Karpas-422 (cell line): ENCODE results near the gene NOTCH1. TPM values are rescaled to one million over a fixed set of nuclear protein-coding genes. Genes with fewer than 3 reads are reported as not detected.

ENCODE experiments used
- DNase-seq: peaks from one replicate; pipeline ENCODE4 v3.0.0-alpha.2; 2015
- H2AFZ ChIP-seq: fragments of 200-600 bp; sonication (generic); 2 replicates; pipeline ENCODE4 v1.6.1; 2014; ENCODE audit warnings: antibody characterized with exemption, low read length, mixed read lengths
- H3K27ac ChIP-seq: fragments of 200-600 bp; sonication (generic); 2 replicates; pipeline ENCODE4 v1.5.1; 2014; ENCODE audit warnings: mild to moderate bottlenecking, low read length, moderate library complexity
- H3K27me3 ChIP-seq: fragments of 200-600 bp; sonication (generic); 2 replicates; pipeline ENCODE4 v1.6.1; 2014; ENCODE audit warnings: low read length, mixed read lengths
- H3K36me3 ChIP-seq: fragments of 200-600 bp; sonication (generic); 2 replicates; pipeline ENCODE4 v1.6.1; 2014; ENCODE audit warnings: low read length, mixed read lengths; ENCODE audit not compliant: insufficient read depth
- H3K4me1 ChIP-seq: fragments of 200-600 bp; sonication (generic); 2 replicates; pipeline ENCODE4 v1.6.1; 2014; ENCODE audit warnings: mild to moderate bottlenecking, low read length, mixed read lengths
- H3K4me2 ChIP-seq: fragments of 200-600 bp; sonication (generic); 2 replicates; pipeline ENCODE4 v1.6.1; 2014; ENCODE audit warnings: low read length, low read depth, mild to moderate bottlenecking; ENCODE audit not compliant: poor library complexity, severe bottlenecking
- H3K4me3 ChIP-seq: fragments of 200-600 bp; sonication (generic); 2 replicates; pipeline ENCODE4 v1.5.1; 2014; ENCODE audit warnings: mild to moderate bottlenecking, antibody characterized with exemption, low read length, mixed read lengths
- H3K79me2 ChIP-seq: fragments of 200-600 bp; sonication (generic); 2 replicates; pipeline ENCODE4 v1.6.1; 2014; ENCODE audit warnings: mild to moderate bottlenecking, low read length, mixed read lengths
- H3K9ac ChIP-seq: fragments of 200-600 bp; sonication (generic); 2 replicates; pipeline ENCODE4 v1.6.0; 2014; ENCODE audit warnings: low read length
- H3K9me2 ChIP-seq: fragments of 200-600 bp; sonication (generic), shearing (Covaris generic); replicated peaks from 2 replicates; pipeline ENCODE4 v1.6.0; 2014; ENCODE audit warnings: mild to moderate bottlenecking, low read length, moderate library complexity; ENCODE audit not compliant: insufficient read depth
- H3K9me3 ChIP-seq: fragments of 300-700, 200-600 bp; sonication (generic); 2 replicates; pipeline ENCODE4 v1.6.1; 2014; ENCODE audit warnings: low read length, mixed read lengths
- H4K20me1 ChIP-seq: fragments of 200-600 bp; sonication (generic); 2 replicates; pipeline ENCODE4 v1.6.1; 2014; ENCODE audit warnings: mild to moderate bottlenecking, antibody characterized with exemption, low read length, low read depth; ENCODE audit not compliant: insufficient read depth
- total RNA-seq: library from RNA; depleted of rRNA; stranded (reverse); fragments of >200 nt; shearing (Covaris generic); gene quantifications from 2 replicates; pipeline ENCODE4 v1.2.3, GENCODE V29; 2014; ENCODE audit warnings: low replicate concordance

The NOTCH1 gene
- total RNA-seq, 1 experiment from 2014 or later = 15.0 TPM

DNA sequence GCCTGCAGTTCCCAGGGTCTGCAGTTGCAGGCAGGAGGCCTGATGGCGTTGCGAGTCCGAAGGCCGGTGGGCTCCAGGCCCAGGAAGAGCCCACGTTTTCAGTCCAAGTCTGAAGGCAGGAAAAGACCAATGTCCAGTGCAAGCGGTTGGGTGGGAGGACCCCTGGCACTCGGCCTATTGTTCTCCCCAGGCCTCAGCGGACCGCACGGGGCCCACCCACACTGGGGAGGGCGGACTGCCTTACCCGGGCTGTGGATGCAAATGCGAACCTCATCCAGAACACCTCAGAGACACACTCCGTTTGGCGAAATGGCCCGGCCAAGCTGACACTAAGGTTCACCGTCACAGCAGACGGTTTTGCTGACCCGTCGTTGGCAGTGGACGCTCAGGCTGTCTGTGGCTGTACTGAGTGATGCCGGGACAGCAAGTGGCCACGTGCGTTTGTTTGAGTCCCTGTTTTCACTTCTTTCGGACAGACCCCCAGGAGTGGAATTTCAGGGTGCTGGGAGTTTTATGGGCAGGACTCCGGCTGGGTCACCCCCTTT is 52.8 kb downstream of the NOTCH1 start:
- Histone ChIP-seq H4K20me1 (no peaks in the 10 kb centered on the region), H3K36me3 (no peaks in the 10 kb centered on the region), H3K4me2 (no peak overlapping the region), H3K4me1 (no peaks in the 10 kb centered on the region), H3K4me3 (no peak overlapping the region), H3K27ac (no peak overlapping the region), H3K79me2 (no peaks in the 10 kb centered on the region), H2AFZ (no peak overlapping the region), H3K9ac (no peak overlapping the region), H3K9me2 (no peaks in the 10 kb centered on the region), H3K9me3 (no peaks in the 10 kb centered on the region), H3K27me3 (no peaks in the 10 kb centered on the region)
- no peak for DNase-seq

DNA sequence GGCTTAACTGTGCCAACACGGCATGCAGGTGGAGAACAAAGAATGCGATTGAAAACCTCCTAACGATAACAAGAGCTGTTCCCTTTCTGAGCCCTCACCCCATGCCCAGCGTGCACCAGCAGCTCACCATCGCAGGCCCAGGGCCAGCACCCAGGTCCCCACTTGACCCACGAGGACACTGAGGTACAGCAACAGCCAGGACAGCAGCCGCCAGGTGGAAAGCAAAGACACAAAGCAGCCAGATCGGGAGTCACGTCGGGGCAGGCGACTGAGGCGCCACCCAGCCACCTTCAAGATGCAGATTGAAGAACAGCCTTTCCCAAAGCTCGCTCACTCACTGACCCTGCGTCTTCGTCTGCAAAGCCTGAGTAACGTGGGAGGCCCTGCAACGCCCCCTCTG is 56.1 kb downstream of the NOTCH1 start:
- Histone ChIP-seq H3K36me3 (no peaks in the 10 kb centered on the region), H3K9me3 (no peaks in the 10 kb centered on the region), H3K27me3 (no peaks in the 10 kb centered on the region), H3K9ac (no peak overlapping the region), H3K9me2 (no peaks in the 10 kb centered on the region), H3K4me1 (peaks cover 2% of the 10 kb centered on the region), H3K27ac (no peak overlapping the region), H2AFZ (no peak overlapping the region), H4K20me1 (peaks cover 12% of the 10 kb centered on the region; the same call in 1 of the 2 replicates), H3K4me3 (no peak overlapping the region), H3K79me2 (no peaks in the 10 kb centered on the region), H3K4me2 (no peak overlapping the region)
- DNase-seq = no peak

DNA sequence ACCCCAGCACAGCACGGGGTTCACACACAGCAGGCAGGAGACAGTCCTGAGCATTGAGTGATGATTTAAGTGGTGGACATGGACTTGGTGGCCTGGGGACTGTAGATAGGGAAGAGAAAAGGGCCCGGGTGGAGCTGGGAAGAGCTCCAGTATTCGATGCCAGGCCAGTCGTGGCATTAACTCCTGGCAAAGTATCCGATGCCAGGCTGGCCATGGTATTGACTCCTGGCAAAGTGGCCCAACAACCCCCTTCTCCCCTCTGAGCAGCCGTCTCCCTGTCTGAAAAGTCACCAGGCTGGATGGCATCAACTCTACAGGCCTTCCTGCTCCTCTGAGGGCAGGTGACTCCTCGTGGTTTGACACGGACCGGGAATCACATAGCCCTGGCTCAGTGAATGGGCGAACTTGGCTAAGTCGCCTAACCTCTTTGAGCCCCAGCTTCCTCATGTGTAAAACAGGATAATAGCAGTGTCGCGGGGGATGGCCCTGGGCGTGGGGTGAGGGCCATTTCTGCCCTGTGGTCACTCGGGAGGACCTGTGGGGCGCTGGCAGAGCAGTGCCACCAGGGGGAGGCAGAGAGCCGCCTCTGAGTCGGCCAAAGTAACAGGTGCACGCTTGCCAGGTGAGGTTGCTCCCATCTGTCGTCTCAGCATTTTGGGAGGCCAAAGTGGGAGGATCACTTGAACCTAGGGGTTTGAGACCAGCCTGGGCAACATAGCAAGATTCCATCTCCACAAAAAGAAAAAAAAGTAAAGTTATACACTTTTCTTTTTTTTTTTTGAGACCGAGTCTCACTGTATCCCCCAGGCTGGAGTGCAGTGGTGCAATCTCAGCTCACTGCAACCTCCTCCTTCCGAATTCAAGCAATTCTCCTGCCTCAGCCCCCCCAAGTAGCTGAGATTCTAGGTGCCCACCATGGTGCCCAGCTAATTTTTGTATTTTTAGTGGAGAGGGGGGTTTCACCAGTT is 57.3 kb downstream of the NOTCH1 start:
- Histone ChIP-seq H3K27ac (no peak overlapping the region), H3K79me2 (no peaks in the 10 kb centered on the region), H3K4me1 (peaks cover 12% of the 10 kb centered on the region), H3K4me3 (no peak overlapping the region), H3K4me2 (no peak overlapping the region), H3K36me3 (no peaks in the 10 kb centered on the region), H3K9ac (no peak overlapping the region), H3K27me3 (no peaks in the 10 kb centered on the region), H3K9me2 (no peaks in the 10 kb centered on the region), H3K9me3 (no peaks in the 10 kb centered on the region), H4K20me1 (peaks cover 15% of the 10 kb centered on the region; the same call in 1 of the 2 replicates), H2AFZ (no peak overlapping the region)
- peak; percentile 84 for DNase-seq

DNA sequence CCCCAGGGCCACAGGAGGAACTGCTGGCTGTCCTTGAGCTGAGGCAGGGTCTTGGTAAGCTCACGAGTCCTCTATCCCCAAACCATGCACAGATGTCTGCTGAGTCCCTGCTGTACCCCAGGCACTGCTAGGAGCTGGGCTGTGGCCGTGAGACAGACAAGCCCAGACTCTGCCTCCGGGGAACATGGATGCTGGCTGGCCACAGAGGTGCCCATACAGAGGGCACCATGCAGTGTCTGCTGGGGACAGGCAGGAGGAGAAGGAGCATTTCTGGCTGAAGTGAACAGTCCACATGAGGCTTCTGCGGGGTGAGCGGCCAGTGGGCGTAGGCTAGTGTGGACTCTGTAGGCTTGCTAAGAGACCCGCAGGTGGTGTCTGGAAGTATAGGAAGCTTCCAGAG is 58.2 kb downstream of the NOTCH1 start:
- Histone ChIP-seq H3K4me3 (no peak overlapping the region), H3K9ac (no peak overlapping the region), H3K27ac (no peak overlapping the region), H3K27me3 (no peaks in the 10 kb centered on the region), H3K4me1 (peaks cover 14% of the 10 kb centered on the region), H4K20me1 (peaks cover 15% of the 10 kb centered on the region; the same call in 1 of the 2 replicates), H3K9me2 (no peaks in the 10 kb centered on the region), H3K4me2 (no peak overlapping the region), H3K9me3 (no peaks in the 10 kb centered on the region), H3K36me3 (no peaks in the 10 kb centered on the region), H3K79me2 (peaks cover under 1% of the 10 kb centered on the region), H2AFZ (no peak overlapping the region)
- DNase-seq = no peak

DNA sequence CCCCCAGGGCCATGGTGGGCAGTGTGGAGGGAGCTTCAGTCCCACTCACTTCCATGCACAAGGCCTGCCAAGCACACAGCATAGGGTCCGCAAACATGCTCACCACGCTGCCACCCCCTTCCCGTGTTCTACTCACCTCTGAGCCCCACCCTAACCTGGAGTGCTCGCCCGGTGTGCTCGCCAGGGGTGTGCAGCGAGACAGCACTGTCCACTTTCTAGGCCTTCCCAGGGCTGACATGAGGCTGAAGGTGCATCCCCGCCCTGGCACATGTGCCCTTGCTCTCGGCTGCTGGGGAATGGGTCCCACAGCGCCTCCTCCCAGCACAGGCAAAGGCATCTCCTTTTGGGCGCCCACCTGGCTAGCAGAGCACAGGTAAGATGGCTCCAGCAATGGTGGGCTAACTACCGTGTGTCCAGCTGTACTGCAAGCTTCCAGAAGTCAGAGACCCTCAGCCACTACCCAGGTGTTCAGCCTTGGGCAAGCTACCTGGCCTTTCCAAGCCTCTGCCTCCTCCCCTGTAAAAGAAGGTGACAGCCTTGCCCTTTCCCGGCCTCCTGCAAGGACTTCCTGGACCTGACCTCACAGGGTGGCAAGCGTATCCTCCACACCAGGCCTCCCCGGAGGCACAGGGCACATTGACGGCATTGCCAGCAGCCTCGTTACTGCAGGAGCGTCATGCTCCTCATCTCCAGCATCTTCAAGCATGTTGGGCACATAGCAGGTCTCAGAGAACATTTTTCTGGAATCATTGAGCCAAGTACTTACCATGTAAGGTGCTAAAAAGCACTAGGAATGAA is 58.8 kb downstream of the NOTCH1 start:
- Histone ChIP-seq H3K4me2 (no peak overlapping the region), H3K4me1 (peaks cover 15% of the 10 kb centered on the region), H3K27me3 (no peaks in the 10 kb centered on the region), H3K4me3 (no peak overlapping the region), H4K20me1 (peaks cover 17% of the 10 kb centered on the region; the same call in 1 of the 2 replicates), H3K9me2 (no peaks in the 10 kb centered on the region), H3K27ac (no peak overlapping the region), H3K36me3 (no peaks in the 10 kb centered on the region), H3K9me3 (no peaks in the 10 kb centered on the region), H3K79me2 (peaks cover 7% of the 10 kb centered on the region), H3K9ac (no peak overlapping the region), H2AFZ (no peak overlapping the region)
- DNase-seq = no peak

DNA sequence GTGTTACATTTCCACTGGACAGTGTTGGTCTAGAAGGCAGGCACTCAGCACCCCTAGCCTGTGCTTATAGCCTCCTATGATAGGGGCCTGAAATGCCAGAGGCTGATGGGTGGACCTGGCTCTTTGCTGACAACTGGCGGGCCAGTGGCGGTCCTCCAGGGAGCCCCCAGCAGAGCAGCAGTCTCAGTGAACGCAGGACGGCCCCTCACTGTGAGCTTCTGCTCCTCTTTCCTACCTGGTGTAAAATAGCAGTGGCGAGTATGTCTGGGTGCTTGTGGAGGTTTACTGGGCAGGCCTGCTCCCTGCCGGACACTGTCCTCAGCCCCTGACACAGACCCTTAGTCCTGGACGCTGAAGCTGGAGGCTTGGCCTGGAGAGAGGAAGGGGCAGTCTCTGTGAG is 59.7 kb downstream of the NOTCH1 start:
- H3K27me3 ChIP-seq = no peaks in the 10 kb centered on the region
- H3K4me1 ChIP-seq = peaks cover 23% of the 10 kb centered on the region
- H3K9ac ChIP-seq = no peak overlapping the region
- no peaks in the 10 kb centered on the region for H3K36me3 ChIP-seq
- H2AFZ ChIP-seq = no peak overlapping the region
- no peaks in the 10 kb centered on the region for H3K9me2 ChIP-seq
- no peaks in the 10 kb centered on the region for H3K9me3 ChIP-seq
- H4K20me1 ChIP-seq = peaks cover 25% of the 10 kb centered on the region; the same call in 1 of the 2 replicates
- no peak for DNase-seq
- H3K4me3 ChIP-seq = no peak overlapping the region
- H3K4me2 ChIP-seq = no peak overlapping the region
- H3K79me2 ChIP-seq = peaks cover 16% of the 10 kb centered on the region
- H3K27ac ChIP-seq = no peak overlapping the region

DNA sequence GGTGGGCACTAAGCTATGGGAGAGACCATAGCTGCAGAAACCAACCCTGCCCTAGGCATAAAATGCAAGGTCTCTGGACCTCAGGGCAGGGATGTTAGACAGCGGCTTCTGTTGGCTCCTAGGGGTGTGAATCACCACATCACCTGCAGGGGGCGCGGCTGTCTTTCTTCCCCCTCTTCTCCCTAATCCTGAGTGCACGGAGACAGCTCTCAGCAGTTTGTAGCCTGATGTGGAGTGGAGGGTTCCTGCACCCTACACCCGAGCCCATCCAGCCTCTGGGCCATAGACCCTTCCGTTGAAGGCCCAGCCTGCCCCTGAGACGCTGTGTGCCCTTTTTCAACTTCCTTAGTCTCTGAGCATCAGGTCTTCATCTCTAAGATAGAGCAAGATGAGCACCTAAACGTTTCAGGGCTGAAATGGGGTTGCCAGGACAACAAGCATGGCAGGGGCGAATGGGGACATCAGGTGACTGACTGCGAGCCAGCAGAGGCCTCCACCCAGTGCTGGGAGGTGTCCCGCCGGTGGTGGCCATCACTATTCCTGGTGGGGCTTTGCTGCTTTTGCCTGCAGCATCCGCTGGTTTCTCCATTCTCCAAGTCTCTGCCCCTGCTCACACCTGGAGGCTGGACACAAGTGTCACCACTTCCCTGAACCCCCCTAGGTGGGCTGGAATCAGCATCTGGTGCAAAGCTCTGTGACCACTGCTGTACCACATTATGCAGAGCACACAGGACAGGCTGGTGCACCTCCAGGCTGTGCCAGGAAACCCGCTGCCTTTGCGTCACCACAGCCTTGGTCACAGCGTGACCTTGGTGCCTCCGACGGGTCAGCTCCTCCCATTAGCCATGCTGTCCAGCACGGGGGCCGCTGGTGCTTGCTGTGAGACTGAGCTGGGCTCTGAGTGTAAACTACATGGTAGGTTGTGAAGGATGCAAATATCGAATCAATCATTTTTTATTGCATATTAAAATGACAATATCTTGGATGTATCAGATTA is 60.5 kb downstream of the NOTCH1 start:
- no peak overlapping the region for H3K4me2 ChIP-seq
- H3K9ac ChIP-seq = peak overlapping the region; percentile 89; the same call in 1 of the 2 replicates
- DNase-seq = peak; percentile 92
- H3K4me1 ChIP-seq = peaks cover 23% of the 10 kb centered on the region
- peaks cover 25% of the 10 kb centered on the region; the same call in 1 of the 2 replicates for H4K20me1 ChIP-seq
- H3K4me3 ChIP-seq = no peak overlapping the region
- H3K9me3 ChIP-seq = no peaks in the 10 kb centered on the region
- peaks cover 24% of the 10 kb centered on the region for H3K79me2 ChIP-seq
- H3K27ac ChIP-seq = no peak overlapping the region
- H2AFZ ChIP-seq = no peak overlapping the region
- no peaks in the 10 kb centered on the region for H3K27me3 ChIP-seq
- no peaks in the 10 kb centered on the region for H3K36me3 ChIP-seq
- H3K9me2 ChIP-seq = no peaks in the 10 kb centered on the region
